Suprapubic skin (tissue), 4 donors: ENCODE measurements around the gene THY1.

Source experiments
- EP300 ChIP-seq: sonication (generic); formaldehyde crosslinking; IDR thresholded peaks from one replicate; pipeline ENCODE4 v1.6.1; 2017; ENCODE audit warnings: antibody characterized with exemption
- POLR2A ChIP-seq, 2 donors: fragments of 450-650 bp; IDR thresholded peaks; one replicate each; pipeline ENCODE4 v1.6.1; 2017; ENCODE audit warnings: antibody characterized with exemption in 2 of 2, mild to moderate bottlenecking in 2 of 2, moderate library complexity in 2 of 2
- POLR2AphosphoS5 ChIP-seq, 3 donors: sonication (generic); formaldehyde crosslinking; IDR thresholded peaks; one replicate each; pipeline ENCODE4 v1.6.1; 2017; ENCODE audit warnings: antibody characterized with exemption in 3 of 3
- TF ChIP-seq, protein P1 (sequence below), 2 donors: fragments of 200-600 bp in 1 of 2; fragments of 450-650 bp in 1 of 2; sonication (generic) in 1 of 2; IDR thresholded peaks; one replicate each; pipeline ENCODE4 v1.5.1; 2016 to 2019; ENCODE audit warnings: antibody characterized with exemption in 2 of 2, mild to moderate bottlenecking in 1 of 2, moderate library complexity in 1 of 2

DNA sequence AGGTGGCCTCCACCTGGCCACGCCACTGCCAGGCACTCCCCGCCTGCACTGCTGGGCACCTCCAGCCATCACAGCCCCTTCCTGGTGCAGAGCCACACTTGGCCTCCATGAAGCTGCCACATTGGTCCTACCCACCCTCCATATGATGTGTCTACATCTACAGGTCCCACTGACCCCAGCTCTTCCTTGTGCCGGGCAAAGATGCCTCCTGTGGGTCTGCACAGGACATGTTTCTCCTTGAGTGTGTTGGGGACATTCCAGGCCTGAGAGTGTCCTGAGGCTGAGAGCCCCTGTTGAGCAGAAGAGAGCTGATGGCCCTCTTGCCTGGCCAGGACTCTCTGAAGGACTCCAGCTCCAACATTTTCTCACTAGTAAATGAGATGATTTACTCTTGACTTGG lies 7.5 kb downstream of the THY1 start:
- TF ChIP-seq, protein P1, sequence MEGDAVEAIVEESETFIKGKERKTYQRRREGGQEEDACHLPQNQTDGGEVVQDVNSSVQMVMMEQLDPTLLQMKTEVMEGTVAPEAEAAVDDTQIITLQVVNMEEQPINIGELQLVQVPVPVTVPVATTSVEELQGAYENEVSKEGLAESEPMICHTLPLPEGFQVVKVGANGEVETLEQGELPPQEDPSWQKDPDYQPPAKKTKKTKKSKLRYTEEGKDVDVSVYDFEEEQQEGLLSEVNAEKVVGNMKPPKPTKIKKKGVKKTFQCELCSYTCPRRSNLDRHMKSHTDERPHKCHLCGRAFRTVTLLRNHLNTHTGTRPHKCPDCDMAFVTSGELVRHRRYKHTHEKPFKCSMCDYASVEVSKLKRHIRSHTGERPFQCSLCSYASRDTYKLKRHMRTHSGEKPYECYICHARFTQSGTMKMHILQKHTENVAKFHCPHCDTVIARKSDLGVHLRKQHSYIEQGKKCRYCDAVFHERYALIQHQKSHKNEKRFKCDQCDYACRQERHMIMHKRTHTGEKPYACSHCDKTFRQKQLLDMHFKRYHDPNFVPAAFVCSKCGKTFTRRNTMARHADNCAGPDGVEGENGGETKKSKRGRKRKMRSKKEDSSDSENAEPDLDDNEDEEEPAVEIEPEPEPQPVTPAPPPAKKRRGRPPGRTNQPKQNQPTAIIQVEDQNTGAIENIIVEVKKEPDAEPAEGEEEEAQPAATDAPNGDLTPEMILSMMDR (IDR thresholded peaks at IDR 0.05) = no peak
- TF ChIP-seq POLR2A (IDR thresholded peaks at IDR 0.05) (no peak), POLR2AphosphoS5 (IDR thresholded peaks at IDR 0.05) (no peak), EP300 (no peak)
